ENCODE data around the gene EPM2AIP1. TPM values are rescaled to one million over a fixed set of nuclear protein-coding genes. Genes with fewer than 3 reads are reported as not detected.

EPM2AIP1 gene
- total and polyA plus RNA-seq, 9 of the 15 experiments (the other 6 are each of a cell fraction or from before 2014, with no cell fraction given): 6.7 to 44.8 (median 25.2) TPM

GRCh38 chr3:36969540-36970432, 23.1 kb downstream of the EPM2AIP1 start:
- H3K27ac ChIP-seq (ENCODE audit: extremely low read depth, low read depth, low read length): peak overlapping the region; percentile 79
- FAIRE-seq: peak; percentile 100
- TF ChIP-seq MBD2 (IDR thresholded peaks at IDR 0.05; ENCODE audit: borderline replicate concordance, low read depth) (0 out of 2 replicates have a peak, but pooled peaks have one; percentile 12), ZNF175 (CRISPR knock-in tag; IDR thresholded peaks at IDR 0.05; ENCODE audit: low read depth) (no peak), ILK (tag; IDR thresholded peaks at IDR 0.05; ENCODE audit: borderline replicate concordance, low read depth) (no peak), DPF2 (IDR thresholded peaks at IDR 0.05) (peak; percentile 95), SPI1 (IDR thresholded peaks at IDR 0.05; ENCODE audit: borderline replicate concordance, low read depth, low read length) (peak; percentile 91), KDM1A (IDR thresholded peaks at IDR 0.05) (peak; percentile 79 to 91), ELF1 (tag; IDR thresholded peaks at IDR 0.05) (no peak), STAT5A (IDR thresholded peaks at IDR 0.05; ENCODE audit: borderline replicate concordance, low read length) (peak; percentile 49; the same call in 1 of the 2 replicates), NCOA1 (IDR thresholded peaks at IDR 0.05; ENCODE audit: low read depth) (peak; percentile 63), RNF2 (IDR thresholded peaks at IDR 0.05) (peak; percentile 84), CBX2 (IDR thresholded peaks at IDR 0.05; ENCODE audit: insufficient read depth, low read length, poor library complexity, severe bottlenecking) (no peak), ZNF551 (CRISPR knock-in tag; IDR thresholded peaks at IDR 0.05) (no peak)
- TF ChIP-seq, protein P1, sequence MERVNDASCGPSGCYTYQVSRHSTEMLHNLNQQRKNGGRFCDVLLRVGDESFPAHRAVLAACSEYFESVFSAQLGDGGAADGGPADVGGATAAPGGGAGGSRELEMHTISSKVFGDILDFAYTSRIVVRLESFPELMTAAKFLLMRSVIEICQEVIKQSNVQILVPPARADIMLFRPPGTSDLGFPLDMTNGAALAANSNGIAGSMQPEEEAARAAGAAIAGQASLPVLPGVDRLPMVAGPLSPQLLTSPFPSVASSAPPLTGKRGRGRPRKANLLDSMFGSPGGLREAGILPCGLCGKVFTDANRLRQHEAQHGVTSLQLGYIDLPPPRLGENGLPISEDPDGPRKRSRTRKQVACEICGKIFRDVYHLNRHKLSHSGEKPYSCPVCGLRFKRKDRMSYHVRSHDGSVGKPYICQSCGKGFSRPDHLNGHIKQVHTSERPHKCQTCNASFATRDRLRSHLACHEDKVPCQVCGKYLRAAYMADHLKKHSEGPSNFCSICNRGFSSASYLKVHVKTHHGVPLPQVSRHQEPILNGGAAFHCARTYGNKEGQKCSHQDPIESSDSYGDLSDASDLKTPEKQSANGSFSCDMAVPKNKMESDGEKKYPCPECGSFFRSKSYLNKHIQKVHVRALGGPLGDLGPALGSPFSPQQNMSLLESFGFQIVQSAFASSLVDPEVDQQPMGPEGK (CRISPR knock-in tag; IDR thresholded peaks at IDR 0.05; ENCODE audit: borderline replicate concordance): no peak
- TF ChIP-seq, protein P2, sequence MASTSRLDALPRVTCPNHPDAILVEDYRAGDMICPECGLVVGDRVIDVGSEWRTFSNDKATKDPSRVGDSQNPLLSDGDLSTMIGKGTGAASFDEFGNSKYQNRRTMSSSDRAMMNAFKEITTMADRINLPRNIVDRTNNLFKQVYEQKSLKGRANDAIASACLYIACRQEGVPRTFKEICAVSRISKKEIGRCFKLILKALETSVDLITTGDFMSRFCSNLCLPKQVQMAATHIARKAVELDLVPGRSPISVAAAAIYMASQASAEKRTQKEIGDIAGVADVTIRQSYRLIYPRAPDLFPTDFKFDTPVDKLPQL (IDR thresholded peaks at IDR 0.05; ENCODE audit: extremely low read depth, insufficient read length): no peak
- TF ChIP-seq, protein P3, sequence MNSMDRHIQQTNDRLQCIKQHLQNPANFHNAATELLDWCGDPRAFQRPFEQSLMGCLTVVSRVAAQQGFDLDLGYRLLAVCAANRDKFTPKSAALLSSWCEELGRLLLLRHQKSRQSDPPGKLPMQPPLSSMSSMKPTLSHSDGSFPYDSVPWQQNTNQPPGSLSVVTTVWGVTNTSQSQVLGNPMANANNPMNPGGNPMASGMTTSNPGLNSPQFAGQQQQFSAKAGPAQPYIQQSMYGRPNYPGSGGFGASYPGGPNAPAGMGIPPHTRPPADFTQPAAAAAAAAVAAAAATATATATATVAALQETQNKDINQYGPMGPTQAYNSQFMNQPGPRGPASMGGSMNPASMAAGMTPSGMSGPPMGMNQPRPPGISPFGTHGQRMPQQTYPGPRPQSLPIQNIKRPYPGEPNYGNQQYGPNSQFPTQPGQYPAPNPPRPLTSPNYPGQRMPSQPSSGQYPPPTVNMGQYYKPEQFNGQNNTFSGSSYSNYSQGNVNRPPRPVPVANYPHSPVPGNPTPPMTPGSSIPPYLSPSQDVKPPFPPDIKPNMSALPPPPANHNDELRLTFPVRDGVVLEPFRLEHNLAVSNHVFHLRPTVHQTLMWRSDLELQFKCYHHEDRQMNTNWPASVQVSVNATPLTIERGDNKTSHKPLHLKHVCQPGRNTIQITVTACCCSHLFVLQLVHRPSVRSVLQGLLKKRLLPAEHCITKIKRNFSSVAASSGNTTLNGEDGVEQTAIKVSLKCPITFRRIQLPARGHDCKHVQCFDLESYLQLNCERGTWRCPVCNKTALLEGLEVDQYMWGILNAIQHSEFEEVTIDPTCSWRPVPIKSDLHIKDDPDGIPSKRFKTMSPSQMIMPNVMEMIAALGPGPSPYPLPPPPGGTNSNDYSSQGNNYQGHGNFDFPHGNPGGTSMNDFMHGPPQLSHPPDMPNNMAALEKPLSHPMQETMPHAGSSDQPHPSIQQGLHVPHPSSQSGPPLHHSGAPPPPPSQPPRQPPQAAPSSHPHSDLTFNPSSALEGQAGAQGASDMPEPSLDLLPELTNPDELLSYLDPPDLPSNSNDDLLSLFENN (IDR thresholded peaks at IDR 0.05; ENCODE audit: low read depth in 2 of 2, low read length in 2 of 2): 0 out of 4 replicates have a peak, but pooled peaks of 1 of the 2 experiments have one; percentile 59

More at GRCh38 chr3:36969540-36970432, 23.1 kb downstream of the EPM2AIP1 start:
- peak overlapping the region; percentile 23 to 51; a peak in 3 of 4 replicates for H3K9ac ChIP-seq (ENCODE audit: insufficient read depth in 1 of 2, low read depth in 2 of 2, low read length in 2 of 2)
- peaks cover 31 to 44% of the 10 kb centered on the region in 2 experiments for H3K4me1 ChIP-seq (replicated peaks in 1 of 2; ENCODE audit: control insufficient read depth in 2 of 2, insufficient read depth in 2 of 2, low read length in 2 of 2)
- H3K36me3 ChIP-seq (ENCODE audit: control insufficient read depth, insufficient read depth, low read length): no peaks in the 10 kb centered on the region
- H3K9me3 ChIP-seq (replicated peaks; ENCODE audit: control insufficient read depth, insufficient read depth, low read depth, low read length): no peaks in the 10 kb centered on the region
- peak overlapping the region; percentile 82 for H2AFZ ChIP-seq (ENCODE audit: low read depth, low read length)
- ChIA-PET CTCF (ENCODE audit: low intra/inter-chr PET ratio) (no interaction called here), POLR2A (interaction anchor here (0.6 to 2.4 kb wide), 9 partner anchors 10 to 1124 kb away, joined by 3 to 19 read pairs (median 7); partner anchors contain the start of genes EPM2AIP1 and MLH1)
- ATAC-seq: peak; percentile 98
- H3K4me2 ChIP-seq (ENCODE audit: insufficient read depth, low read length): peak overlapping the region; percentile 69
- intact Hi-C loops (cut with micrococcal nuclease): loop anchor here (1.0 kb wide), 1 partner anchor 24 kb away; the partner anchor contains the start of genes EPM2AIP1 and MLH1
- H3K4me3 ChIP-seq: no peak overlapping the region
- DNase-seq (ENCODE audit: extremely low read depth in 1 of 4, low spot score in 3 of 4): peak; percentile 88 to 99 (median 92)
- H4K20me1 ChIP-seq (replicated peaks; ENCODE audit: control insufficient read depth, insufficient read depth, low read length): no peaks in the 10 kb centered on the region
- BruUV-seq (replicated peaks): no TSS peak
- in situ Hi-C loops (cut with MboI): no loop called here
- WGBS (ENCODE audit: insufficient coverage, low coverage, missing lambda C conversion rate): 3% methylated on average over 2 of the region's 4 CpGs
- H3K27me3 ChIP-seq (ENCODE audit: control insufficient read depth in 2 of 2, insufficient read depth in 2 of 2, low read length in 2 of 2): no peaks in the 10 kb centered on the region
- no peaks in the 10 kb centered on the region for H3K79me2 ChIP-seq (ENCODE audit: control insufficient read depth, insufficient read depth, low read length)
- H3K9me1 ChIP-seq (ENCODE audit: control insufficient read depth, insufficient read depth, low read length): no peaks in the 10 kb centered on the region
